ENCODE measurements around the gene HS1BP3. TPM values are rescaled to one million over a fixed set of nuclear protein-coding genes. Genes with fewer than 3 reads are reported as not detected.

Gene HS1BP3
- total and polyA plus RNA-seq, 2 of the 13 experiments (the other 11 are each of a cell fraction or from before 2014, with no cell fraction given): 15.2 to 22.0 TPM

DNA sequence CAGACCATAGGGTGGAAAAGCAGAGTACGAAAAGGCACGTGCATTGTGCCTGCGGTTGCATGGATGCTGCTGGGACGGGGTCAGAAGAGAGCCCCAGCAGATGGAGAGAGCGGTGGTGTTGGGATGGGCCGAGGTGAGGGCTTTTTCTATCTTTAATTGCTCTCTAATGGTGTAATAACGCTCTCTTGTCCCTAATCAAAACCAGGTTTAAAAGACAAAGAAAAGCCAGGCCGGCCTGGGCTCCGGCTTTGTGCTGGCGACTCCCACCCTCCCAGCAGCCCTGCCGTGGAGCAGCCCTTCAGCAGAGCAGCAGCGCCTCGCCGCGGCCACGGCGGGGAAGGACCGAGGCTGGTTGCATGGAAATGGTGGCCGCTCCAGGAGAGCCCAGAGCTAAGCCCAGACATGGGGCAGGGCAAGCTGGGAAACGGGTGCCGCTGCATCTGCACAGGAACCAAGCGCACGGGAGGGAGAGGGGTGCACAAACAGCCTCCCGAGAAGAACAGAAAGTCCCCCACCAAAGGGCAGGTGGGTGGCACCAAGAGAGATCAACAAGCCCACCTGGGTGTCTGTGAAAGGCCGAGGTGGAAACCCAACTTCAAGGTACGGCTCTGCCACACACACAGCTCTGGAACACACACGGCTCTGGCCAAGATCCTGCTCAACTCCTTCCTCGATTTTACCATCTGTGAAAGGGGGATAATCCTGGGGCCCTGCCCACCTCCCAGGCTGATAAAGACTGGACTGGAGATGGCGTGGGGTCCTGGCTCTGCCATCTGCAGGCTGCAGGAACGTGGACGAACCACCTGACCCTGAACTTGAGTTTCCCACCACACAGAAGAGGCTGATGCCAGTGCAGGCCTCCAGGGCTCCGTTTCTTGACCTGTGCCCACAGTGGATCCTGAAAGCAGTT lies 15.0 kb downstream of the HS1BP3 start (continued):
- TF ChIP-seq ZNF292 (CRISPR knock-in tag; IDR thresholded peaks at IDR 0.05; ENCODE audit: borderline replicate concordance, low read depth) (no peak), ZNF431 (CRISPR knock-in tag; IDR thresholded peaks at IDR 0.05; ENCODE audit: borderline replicate concordance, low read depth) (no peak), ZBTB3 (CRISPR knock-in tag; IDR thresholded peaks at IDR 0.05; ENCODE audit: borderline replicate concordance, low read depth) (no peak), POLR2AphosphoS5 (IDR thresholded peaks at IDR 0.05; ENCODE audit: low read depth, low read length) (no peak), REPIN1 (CRISPR knock-in tag; IDR thresholded peaks at IDR 0.05; ENCODE audit: borderline replicate concordance, low read depth) (peak; percentile 95), ZNF446 (CRISPR knock-in tag; IDR thresholded peaks at IDR 0.05) (no peak), ISL2 (CRISPR knock-in tag; IDR thresholded peaks at IDR 0.05) (0 out of 2 replicates have a peak, but pooled peaks have one; percentile 36), PHF21A (CRISPR knock-in tag; IDR thresholded peaks at IDR 0.05) (0 out of 2 replicates have a peak, but pooled peaks have one; percentile 47), TRIM24 (CRISPR knock-in tag; IDR thresholded peaks at IDR 0.05) (no peak), ZNF883 (CRISPR knock-in tag; IDR thresholded peaks at IDR 0.05; ENCODE audit: not compliant biosample characterization) (peak; percentile 71), KLF9 (CRISPR knock-in tag; IDR thresholded peaks at IDR 0.05; ENCODE audit: low read depth) (no peak), NR1H2 (CRISPR knock-in tag; IDR thresholded peaks at IDR 0.05; ENCODE audit: borderline replicate concordance, low read depth) (no peak; the same call in 1 of the 2 replicates), HIVEP1 (CRISPR knock-in tag; IDR thresholded peaks at IDR 0.05) (peak; percentile 66), HOXD1 (CRISPR knock-in tag; IDR thresholded peaks at IDR 0.05) (no peak), KLF11 (CRISPR knock-in tag; IDR thresholded peaks at IDR 0.05) (peak; percentile 95), TBL1XR1 (IDR thresholded peaks at IDR 0.05; ENCODE audit: borderline replicate concordance, low read length, partially characterized antibody) (peak; percentile 62), SOX6 (IDR thresholded peaks at IDR 0.05) (no peak), SOX6 (CRISPR knock-in tag; IDR thresholded peaks at IDR 0.05) (peak; percentile 80), FOXJ3 (CRISPR knock-in tag; IDR thresholded peaks at IDR 0.05; ENCODE audit: borderline replicate concordance) (no peak)
- TF ChIP-seq, protein P1, sequence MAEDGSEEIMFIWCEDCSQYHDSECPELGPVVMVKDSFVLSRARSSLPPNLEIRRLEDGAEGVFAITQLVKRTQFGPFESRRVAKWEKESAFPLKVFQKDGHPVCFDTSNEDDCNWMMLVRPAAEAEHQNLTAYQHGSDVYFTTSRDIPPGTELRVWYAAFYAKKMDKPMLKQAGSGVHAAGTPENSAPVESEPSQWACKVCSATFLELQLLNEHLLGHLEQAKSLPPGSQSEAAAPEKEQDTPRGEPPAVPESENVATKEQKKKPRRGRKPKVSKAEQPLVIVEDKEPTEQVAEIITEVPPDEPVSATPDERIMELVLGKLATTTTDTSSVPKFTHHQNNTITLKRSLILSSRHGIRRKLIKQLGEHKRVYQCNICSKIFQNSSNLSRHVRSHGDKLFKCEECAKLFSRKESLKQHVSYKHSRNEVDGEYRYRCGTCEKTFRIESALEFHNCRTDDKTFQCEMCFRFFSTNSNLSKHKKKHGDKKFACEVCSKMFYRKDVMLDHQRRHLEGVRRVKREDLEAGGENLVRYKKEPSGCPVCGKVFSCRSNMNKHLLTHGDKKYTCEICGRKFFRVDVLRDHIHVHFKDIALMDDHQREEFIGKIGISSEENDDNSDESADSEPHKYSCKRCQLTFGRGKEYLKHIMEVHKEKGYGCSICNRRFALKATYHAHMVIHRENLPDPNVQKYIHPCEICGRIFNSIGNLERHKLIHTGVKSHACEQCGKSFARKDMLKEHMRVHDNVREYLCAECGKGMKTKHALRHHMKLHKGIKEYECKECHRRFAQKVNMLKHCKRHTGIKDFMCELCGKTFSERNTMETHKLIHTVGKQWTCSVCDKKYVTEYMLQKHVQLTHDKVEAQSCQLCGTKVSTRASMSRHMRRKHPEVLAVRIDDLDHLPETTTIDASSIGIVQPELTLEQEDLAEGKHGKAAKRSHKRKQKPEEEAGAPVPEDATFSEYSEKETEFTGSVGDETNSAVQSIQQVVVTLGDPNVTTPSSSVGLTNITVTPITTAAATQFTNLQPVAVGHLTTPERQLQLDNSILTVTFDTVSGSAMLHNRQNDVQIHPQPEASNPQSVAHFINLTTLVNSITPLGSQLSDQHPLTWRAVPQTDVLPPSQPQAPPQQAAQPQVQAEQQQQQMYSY (CRISPR knock-in tag; IDR thresholded peaks at IDR 0.05): no peak
- TF ChIP-seq, protein P2, sequence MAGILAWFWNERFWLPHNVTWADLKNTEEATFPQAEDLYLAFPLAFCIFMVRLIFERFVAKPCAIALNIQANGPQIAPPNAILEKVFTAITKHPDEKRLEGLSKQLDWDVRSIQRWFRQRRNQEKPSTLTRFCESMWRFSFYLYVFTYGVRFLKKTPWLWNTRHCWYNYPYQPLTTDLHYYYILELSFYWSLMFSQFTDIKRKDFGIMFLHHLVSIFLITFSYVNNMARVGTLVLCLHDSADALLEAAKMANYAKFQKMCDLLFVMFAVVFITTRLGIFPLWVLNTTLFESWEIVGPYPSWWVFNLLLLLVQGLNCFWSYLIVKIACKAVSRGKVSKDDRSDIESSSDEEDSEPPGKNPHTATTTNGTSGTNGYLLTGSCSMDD (CRISPR knock-in tag; IDR thresholded peaks at IDR 0.05): no peak
- TF ChIP-seq, protein P3, sequence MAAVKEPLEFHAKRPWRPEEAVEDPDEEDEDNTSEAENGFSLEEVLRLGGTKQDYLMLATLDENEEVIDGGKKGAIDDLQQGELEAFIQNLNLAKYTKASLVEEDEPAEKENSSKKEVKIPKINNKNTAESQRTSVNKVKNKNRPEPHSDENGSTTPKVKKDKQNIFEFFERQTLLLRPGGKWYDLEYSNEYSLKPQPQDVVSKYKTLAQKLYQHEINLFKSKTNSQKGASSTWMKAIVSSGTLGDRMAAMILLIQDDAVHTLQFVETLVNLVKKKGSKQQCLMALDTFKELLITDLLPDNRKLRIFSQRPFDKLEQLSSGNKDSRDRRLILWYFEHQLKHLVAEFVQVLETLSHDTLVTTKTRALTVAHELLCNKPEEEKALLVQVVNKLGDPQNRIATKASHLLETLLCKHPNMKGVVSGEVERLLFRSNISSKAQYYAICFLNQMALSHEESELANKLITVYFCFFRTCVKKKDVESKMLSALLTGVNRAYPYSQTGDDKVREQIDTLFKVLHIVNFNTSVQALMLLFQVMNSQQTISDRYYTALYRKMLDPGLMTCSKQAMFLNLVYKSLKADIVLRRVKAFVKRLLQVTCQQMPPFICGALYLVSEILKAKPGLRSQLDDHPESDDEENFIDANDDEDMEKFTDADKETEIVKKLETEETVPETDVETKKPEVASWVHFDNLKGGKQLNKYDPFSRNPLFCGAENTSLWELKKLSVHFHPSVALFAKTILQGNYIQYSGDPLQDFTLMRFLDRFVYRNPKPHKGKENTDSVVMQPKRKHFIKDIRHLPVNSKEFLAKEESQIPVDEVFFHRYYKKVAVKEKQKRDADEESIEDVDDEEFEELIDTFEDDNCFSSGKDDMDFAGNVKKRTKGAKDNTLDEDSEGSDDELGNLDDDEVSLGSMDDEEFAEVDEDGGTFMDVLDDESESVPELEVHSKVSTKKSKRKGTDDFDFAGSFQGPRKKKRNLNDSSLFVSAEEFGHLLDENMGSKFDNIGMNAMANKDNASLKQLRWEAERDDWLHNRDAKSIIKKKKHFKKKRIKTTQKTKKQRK (IDR thresholded peaks at IDR 0.05; ENCODE audit: low read length): no peak

All from HepG2 (cell line).